Spleen (tissue), 11 donors: Measurements from ENCODE around the gene BCL2. TPM values are rescaled to one million over a fixed set of nuclear protein-coding genes. Genes with fewer than 3 reads are reported as not detected.
A peak's percentile ranks its signal among the peaks of the same experiment; 100 is the strongest.

ENCODE experiments used
- DNase-seq: peaks from one replicate; pipeline ENCODE4 v3.0.0-alpha.2; 2020
- H3K27ac ChIP-seq, 8 donors: fragments of 200-600 bp; sonication (generic) in 7 of 8; 1 replicate in 4 of 8; 2 replicates in 4 of 8; pipeline versions ENCODE4 v1.5.0 to v1.8.0; 2016 to 2021; ENCODE audit warnings: inconsistent platforms in 4 of 8, mild to moderate bottlenecking in 4 of 8, moderate library complexity in 1 of 8
- H3K27me3 ChIP-seq, 7 donors: fragments of 200-600 bp; sonication (generic) in 6 of 7; replicated peaks in 1 of 7; 1 replicate in 4 of 7; 2 replicates in 3 of 7; pipeline versions ENCODE4 v1.5.0 to v1.8.0; 2016 to 2021; ENCODE audit warnings: inconsistent platforms in 3 of 7, mild to moderate bottlenecking in 1 of 7
- H3K36me3 ChIP-seq, 6 donors: fragments of 200-600 bp; sonication (generic) in 5 of 6; 1 replicate in 4 of 6; 2 replicates in 2 of 6; pipeline versions ENCODE4 v1.5.0 to v1.8.0; 2016 to 2021; ENCODE audit warnings: inconsistent platforms in 2 of 6
- H3K4me1 ChIP-seq, 6 donors: fragments of 200-600 bp; sonication (generic) in 5 of 6; 1 replicate in 3 of 6; 2 replicates in 3 of 6; pipeline versions ENCODE4 v1.5.0 to v1.8.0; 2016 to 2021; ENCODE audit warnings: inconsistent platforms in 3 of 6
- H3K4me3 ChIP-seq, 8 donors: fragments of 200-600 bp; sonication (generic) in 7 of 8; 1 replicate in 4 of 8; 2 replicates in 4 of 8; pipeline versions ENCODE4 v1.5.0 to v1.8.0; 2016 to 2021; ENCODE audit warnings: inconsistent platforms in 4 of 8, mild to moderate bottlenecking in 4 of 8, moderate library complexity in 2 of 8
- H3K9me3 ChIP-seq, 8 donors: fragments of 200-600 bp; sonication (generic) in 7 of 8; 1 replicate in 4 of 8; 2 replicates in 4 of 8; pipeline versions ENCODE4 v1.5.0 to v1.8.0; 2016 to 2021; ENCODE audit warnings: inconsistent platforms in 4 of 8
- POLR2A ChIP-seq, 3 donors: fragments of 450-650 bp; IDR thresholded peaks; one replicate each; pipeline ENCODE4 v1.5.1; 2017; ENCODE audit warnings: antibody characterized with exemption in 3 of 3, mild to moderate bottlenecking in 1 of 3
- POLR2AphosphoS5 ChIP-seq, 3 donors: sonication (generic); formaldehyde crosslinking; IDR thresholded peaks; one replicate each; pipeline ENCODE4 v1.5.1; 2017; ENCODE audit warnings: antibody characterized with exemption in 3 of 3
- WGBS, 5 donors: extraction: QIAGEN DNeasy Blood & Tissue Kit in 3 of 5; methylation state at CpG; one replicate each; pipeline versions ENCODE4 v1.1.5 to v1.1.7; 2013 to 2018; 5-methylcytosine and 5-hydroxymethylcytosine counted together
- intact Hi-C: fragments of 100-400 bp; cut with DNase I; formaldehyde crosslinking; loops from one replicate; pipeline ENCODE4 v1.15.0; 2023; ENCODE audit warnings: low total_unique reads
- polyA plus RNA-seq, 3 donors: library from polyadenylated mRNA; stranded (reverse); fragments of 200-250 nt; gene quantifications; one replicate each; pipeline ENCODE4 v1.2.1, GENCODE V29; 2013
- total RNA-seq, 7 donors: library from RNA; depleted of rRNA in 3 of 7; stranded (reverse); fragments of >200 nt in 3 of 7; fragmentation: NEBNext Ultra II Directional in 4 of 7; extraction: Animal tissue kit (Norgen Biotek cat#: 25700) in 4 of 7; gene quantifications; one replicate each; pipeline versions ENCODE4 v1.1.0 to v1.2.1, GENCODE V29; 2016 to 2021
- TF ChIP-seq, protein P1 (sequence below), 11 experiments: fragments of 200-600 bp in 7 of 11; fragments of 450-650 bp in 4 of 11; sonication (generic) in 4 of 11; IDR thresholded peaks in 8 of 11; conservative IDR thresholded peaks in 3 of 11; 1 replicate in 7 of 11; 2 replicates in 4 of 11; pipeline versions ENCODE4 v1.4.0 to v1.8.0; 2016 to 2021; ENCODE audit warnings: antibody characterized with exemption in 11 of 11, inconsistent platforms in 4 of 11, mild to moderate bottlenecking in 1 of 11
- donor health status: healthy with polysubstance abuse.
- donor health status: DM: no; HTN: no; CAD: no; lungs with moderate emphysema.
- donor health status: DM: no; HTN: no; CAD: no.
- donor health status: Bipolar disorder and iron deficiency.
- donor health status: healthy.
- donor health status: DM: no; HTN: no; CAD: no.
- donor health status: DM: yes; HTN: yes; CAD: no.

Gene BCL2
- total and polyA plus RNA-seq, 10 donors: 9.6 to 112 (median 69.1) TPM

DNA sequence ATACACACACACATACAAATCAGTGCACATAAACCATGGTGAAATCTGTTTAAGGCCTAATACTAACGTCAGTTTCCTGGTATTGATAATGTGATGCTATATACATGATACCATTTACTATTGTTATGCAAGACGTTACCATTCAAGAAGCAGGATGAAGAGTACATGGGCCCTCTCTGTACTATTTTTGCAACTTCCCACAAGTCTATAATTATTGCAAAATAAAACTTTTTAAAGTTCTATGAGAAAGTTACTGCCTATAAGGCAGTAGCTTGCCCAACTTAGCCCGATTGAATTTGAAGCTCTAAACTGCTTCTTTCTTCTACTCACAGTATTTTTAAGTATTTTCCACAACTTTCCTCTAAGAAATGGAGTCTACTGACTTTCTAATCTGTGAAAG is 74.0 kb downstream of the BCL2 start:
- Histone ChIP-seq H3K9me3 (no peaks in the 10 kb centered on the region), H3K4me1 (peaks cover 5 to 69% (median 29%) of the 10 kb centered on the region in 6 donors), H3K36me3 (peaks cover 0 to 16% (median 0%) of the 10 kb centered on the region in 6 donors), H3K27me3 (no peaks in the 10 kb centered on the region), H3K4me3 (no peak overlapping the region), H3K27ac (peak overlapping the region in 3 of 8 donors; percentile 39 to 54 (median 44))
- WGBS, 5 donors: 51 to 82% (median 71%) methylated on average over 3 of the region's 3 CpGs
- DNase-seq: no peak
- intact Hi-C loops: no loop called here
- TF ChIP-seq, protein P1, sequence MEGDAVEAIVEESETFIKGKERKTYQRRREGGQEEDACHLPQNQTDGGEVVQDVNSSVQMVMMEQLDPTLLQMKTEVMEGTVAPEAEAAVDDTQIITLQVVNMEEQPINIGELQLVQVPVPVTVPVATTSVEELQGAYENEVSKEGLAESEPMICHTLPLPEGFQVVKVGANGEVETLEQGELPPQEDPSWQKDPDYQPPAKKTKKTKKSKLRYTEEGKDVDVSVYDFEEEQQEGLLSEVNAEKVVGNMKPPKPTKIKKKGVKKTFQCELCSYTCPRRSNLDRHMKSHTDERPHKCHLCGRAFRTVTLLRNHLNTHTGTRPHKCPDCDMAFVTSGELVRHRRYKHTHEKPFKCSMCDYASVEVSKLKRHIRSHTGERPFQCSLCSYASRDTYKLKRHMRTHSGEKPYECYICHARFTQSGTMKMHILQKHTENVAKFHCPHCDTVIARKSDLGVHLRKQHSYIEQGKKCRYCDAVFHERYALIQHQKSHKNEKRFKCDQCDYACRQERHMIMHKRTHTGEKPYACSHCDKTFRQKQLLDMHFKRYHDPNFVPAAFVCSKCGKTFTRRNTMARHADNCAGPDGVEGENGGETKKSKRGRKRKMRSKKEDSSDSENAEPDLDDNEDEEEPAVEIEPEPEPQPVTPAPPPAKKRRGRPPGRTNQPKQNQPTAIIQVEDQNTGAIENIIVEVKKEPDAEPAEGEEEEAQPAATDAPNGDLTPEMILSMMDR (IDR thresholded peaks at IDR 0.05 in 8 of 11, conservative IDR thresholded peaks at IDR 0.05 in 3 of 11): no peak
- no peak for TF ChIP-seq POLR2A (IDR thresholded peaks at IDR 0.05)
- TF ChIP-seq POLR2AphosphoS5 (IDR thresholded peaks at IDR 0.05): no peak

- WGBS, 5 donors: 75 to 90% (median 84%) methylated on average over 6 of the region's 6 CpGs
- no peaks in the 10 kb centered on the region for H3K9me3 ChIP-seq
- peaks cover 5 to 62% (median 21%) of the 10 kb centered on the region in 6 donors for H3K4me1 ChIP-seq
- H3K36me3 ChIP-seq: peaks cover 0 to 19% (median 0%) of the 10 kb centered on the region in 6 donors
- no peak overlapping the region for H3K27ac ChIP-seq
- H3K4me3 ChIP-seq: no peak overlapping the region
- TF ChIP-seq, protein P1 (IDR thresholded peaks at IDR 0.05 in 8 of 11, conservative IDR thresholded peaks at IDR 0.05 in 3 of 11): no peak
- TF ChIP-seq POLR2A (IDR thresholded peaks at IDR 0.05): no peak
- TF ChIP-seq POLR2AphosphoS5 (IDR thresholded peaks at IDR 0.05): no peak
- intact Hi-C loops: no loop called here
- no peak for DNase-seq
- H3K27me3 ChIP-seq: no peaks in the 10 kb centered on the region
Observed at GRCh38 chr18:63244607-63245006, 75.0 kb downstream of the BCL2 start.

DNA sequence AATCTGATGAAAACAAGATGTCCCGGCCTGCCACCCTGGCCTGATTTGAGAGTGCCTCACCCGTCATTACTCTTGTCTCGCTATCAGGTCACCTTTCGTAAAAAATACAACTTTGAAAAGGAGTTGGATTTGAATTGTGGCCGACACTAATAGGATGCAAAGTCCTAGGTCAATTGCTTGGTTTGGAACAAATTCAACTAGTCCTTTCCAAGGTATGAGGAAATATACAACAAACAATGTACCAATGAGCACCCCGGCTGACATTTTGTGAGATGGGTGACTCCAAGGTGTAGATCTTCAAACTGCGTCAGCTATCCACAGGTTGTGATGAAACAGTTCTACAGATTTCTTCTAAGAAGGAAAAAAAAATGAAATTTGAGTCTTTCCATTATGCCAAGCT is 77.8 kb downstream of the BCL2 start:
- H3K27me3 ChIP-seq: no peaks in the 10 kb centered on the region
- intact Hi-C loops: no loop called here
- no peak for DNase-seq
- no peak overlapping the region for H3K4me3 ChIP-seq
- peak overlapping the region in 1 of 8 donors; percentile 18 for H3K27ac ChIP-seq
- peaks cover 0 to 62% (median 14%) of the 10 kb centered on the region in 6 donors for H3K4me1 ChIP-seq
- WGBS, 5 donors: 87 to 96% (median 93%) methylated on average over 7 of the region's 7 CpGs
- H3K36me3 ChIP-seq: peaks cover 0 to 31% (median 0%) of the 10 kb centered on the region in 6 donors
- no peaks in the 10 kb centered on the region for H3K9me3 ChIP-seq
- TF ChIP-seq POLR2AphosphoS5 (IDR thresholded peaks at IDR 0.05) (no peak), POLR2A (IDR thresholded peaks at IDR 0.05) (no peak)
- TF ChIP-seq, protein P1 (IDR thresholded peaks at IDR 0.05 in 8 of 11, conservative IDR thresholded peaks at IDR 0.05 in 3 of 11): no peak

DNA sequence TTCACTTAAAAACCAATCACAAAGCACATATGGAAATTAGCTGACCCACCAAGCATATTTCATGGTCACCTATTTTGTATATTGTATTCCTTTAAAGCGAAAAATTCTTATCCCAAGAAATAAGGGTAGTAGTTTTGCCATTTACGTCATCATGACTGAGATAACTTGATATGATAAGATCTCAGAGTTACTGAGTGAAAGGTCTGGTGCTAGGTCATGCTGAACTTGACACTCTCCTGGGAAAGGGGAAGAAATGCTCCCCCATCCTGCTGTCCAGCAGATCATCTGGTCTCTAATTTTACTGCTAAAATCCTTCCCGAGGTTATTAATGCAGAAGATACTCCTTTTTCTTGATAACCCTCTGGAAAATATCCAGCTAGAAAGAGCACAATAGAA is 78.3 kb downstream of the BCL2 start:
- TF ChIP-seq, protein P1 (IDR thresholded peaks at IDR 0.05 in 8 of 11, conservative IDR thresholded peaks at IDR 0.05 in 3 of 11): no peak
- TF ChIP-seq POLR2AphosphoS5 (IDR thresholded peaks at IDR 0.05) (no peak), POLR2A (IDR thresholded peaks at IDR 0.05) (no peak)
- intact Hi-C loops: no loop called here
- no peak for DNase-seq
- H3K27me3 ChIP-seq: no peaks in the 10 kb centered on the region
- H3K36me3 ChIP-seq: peaks cover 0 to 36% (median 0%) of the 10 kb centered on the region in 6 donors
- no peak overlapping the region for H3K4me3 ChIP-seq
- no peaks in the 10 kb centered on the region for H3K9me3 ChIP-seq
- peak overlapping the region in 1 of 8 donors; percentile 18 for H3K27ac ChIP-seq
- WGBS, 5 donors: 75 to 90% (median 81%) methylated on average over 3 of the region's 3 CpGs
- H3K4me1 ChIP-seq: peaks cover 0 to 60% (median 15%) of the 10 kb centered on the region in 6 donors
